Ammon's horn (tissue), 1 donor: ENCODE measurements around the gene TNRC18.
A peak's percentile ranks its signal among the peaks of the same experiment; 100 is the strongest.

Experiments
- DNase-seq: peaks from one replicate; pipeline ENCODE4 v3.0.0-alpha.2; 2016; ENCODE audit warnings: low spot score

Gene TNRC18

DNA sequence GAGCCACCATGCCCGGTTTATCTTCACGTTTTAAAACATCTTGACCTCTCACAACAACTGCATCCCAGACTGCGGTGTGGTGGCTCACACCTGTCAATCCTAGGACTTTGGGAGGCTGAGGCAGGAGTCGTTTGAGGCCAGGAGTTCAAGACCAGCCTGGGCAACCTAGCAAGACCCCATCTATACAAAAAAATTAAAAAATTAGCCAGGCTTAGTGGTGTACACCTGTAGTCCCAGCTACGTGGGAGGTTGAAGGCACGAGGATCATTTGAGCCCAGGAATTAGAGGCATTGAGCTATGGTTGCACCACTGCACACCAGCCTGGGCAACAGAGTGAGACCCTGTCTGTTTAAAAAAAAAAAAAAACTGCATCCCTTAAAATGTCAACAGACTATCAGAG, 20.2 kb downstream of the TNRC18 start:
- no peak for DNase-seq

DNA sequence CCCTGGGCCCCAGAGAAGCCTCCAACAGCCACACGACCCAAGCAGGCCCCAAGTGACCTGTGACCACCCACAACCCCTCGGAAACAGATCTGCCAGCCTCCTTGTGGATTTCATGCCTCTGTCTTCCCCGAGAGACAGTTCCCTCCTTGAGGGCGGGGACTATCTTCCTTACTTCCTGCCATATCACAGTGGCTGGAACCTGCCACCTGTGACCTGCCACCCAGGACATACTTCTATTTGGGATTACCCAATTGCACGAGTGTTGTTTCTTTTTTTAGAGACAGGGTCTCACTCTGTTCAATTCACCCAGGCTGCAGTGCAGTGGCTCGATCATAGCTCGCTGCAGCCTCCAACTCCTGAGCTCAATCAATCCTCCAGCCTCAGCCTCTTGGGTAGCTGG, 25.9 kb downstream of the TNRC18 start:
- DNase-seq = no peak

DNA sequence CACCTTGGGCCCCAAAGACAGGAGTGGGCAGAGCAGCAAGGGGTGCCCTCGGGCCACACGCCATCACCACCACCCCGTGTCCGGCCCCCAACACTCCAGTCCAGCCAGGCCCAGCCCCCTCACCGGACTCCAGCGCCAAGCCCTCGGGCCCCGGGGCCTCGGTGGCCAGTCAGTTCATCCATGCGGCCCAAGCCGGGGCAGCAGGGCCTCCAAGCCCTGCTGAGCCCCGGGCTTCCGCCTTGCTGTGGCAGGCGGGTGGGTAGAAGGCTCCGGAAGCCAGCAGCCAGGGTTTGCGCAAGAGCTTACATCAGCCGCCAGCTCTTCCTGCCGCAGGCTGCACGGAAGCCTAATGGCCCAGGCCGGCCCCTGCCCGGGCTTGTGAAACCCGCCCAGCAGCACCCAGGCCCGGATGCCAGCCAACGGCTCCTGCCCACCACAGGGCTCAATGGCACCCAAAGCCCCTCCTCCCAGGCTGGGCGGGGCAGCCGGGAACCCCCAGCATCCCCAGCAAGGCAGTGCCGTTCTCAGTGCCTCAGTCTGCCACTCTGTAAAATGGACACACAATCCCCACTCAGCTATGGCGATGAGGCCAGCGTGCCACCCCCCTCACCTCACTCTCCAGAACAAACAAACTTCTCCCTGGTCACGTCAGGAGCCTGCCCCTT, 26.5 kb downstream of the TNRC18 start:
- peak; percentile 84 for DNase-seq

DNA sequence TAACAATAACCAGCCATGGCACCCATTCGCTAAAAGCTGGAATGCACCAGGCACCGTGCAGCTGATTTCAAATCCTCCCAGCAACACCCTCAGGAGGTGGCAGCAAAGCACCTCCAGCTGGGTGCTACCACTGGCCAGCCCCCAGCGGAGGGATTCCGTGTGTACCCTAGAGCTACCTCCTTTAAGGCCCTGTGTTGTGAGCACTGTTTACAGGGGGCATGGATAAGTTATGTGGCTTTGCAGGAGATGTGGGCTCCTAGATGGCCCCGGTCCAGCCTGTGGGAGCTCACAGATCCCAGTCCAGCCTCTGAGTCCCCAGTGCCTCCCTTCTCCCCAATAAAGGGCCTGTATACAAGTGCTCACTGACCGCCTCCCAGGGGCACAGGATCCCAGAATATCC, 27.1 kb downstream of the TNRC18 start:
- peak; percentile 52 for DNase-seq

DNA sequence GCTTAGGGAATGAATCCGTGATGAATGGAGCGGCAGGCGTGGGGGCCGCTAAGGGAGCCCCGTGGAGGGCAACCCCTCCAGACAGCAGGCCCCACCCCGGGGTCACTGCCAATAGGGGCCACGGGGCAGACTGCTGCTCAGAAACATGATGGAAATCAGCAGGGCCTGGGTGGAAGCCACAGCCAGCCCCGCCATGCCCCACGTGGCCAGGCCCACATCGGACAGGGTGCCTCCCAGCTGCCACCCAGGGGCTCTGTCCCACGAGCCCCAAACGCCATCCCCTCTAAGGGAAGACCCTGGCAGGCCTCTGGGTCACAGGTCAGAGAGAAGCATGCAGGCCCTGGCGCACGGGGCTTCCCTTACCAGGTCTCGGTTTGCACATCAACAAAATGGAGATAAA, 28.4 kb downstream of the TNRC18 start:
- DNase-seq = no peak

DNA sequence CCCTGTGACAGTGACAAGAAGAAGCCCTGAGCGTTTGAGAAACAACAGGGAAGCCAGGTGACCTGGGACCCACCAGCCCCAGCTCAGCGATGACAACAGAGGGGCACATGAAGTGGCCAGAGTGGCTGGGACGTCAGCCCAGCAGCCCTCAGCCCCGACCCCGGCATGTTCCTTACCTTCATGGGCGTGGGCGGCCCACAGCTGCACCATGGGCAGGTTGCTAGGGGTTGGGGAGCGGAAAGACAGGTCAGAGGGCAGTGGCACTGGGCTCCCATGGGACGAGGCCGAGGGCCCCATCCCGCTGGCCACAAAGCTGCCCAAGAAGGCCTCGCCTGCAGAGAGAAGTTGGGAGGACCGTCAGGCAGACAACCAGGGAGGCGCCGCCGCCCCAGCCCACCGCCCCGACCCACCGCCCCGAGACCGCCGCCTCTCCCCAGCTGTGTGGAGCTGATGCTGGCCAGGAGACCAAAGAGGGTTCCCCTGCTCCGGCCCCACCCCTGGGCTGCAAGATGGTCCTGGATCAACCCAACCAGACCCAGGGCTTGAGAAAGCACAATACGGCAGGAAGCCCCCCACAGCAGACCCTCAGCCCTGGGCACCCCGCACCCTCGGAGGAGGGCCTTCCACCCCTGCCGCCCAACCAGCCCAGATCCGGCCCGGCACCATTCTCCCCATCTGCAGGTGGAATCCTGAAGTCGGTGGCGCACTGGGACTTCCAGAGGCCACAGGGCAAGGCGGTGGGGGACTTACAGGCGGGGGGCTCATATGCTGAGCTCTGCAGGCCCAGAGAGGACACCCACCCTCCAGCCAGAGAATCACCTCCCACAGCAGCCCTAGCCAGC, 29.1 kb downstream of the TNRC18 start:
- no peak for DNase-seq

DNA sequence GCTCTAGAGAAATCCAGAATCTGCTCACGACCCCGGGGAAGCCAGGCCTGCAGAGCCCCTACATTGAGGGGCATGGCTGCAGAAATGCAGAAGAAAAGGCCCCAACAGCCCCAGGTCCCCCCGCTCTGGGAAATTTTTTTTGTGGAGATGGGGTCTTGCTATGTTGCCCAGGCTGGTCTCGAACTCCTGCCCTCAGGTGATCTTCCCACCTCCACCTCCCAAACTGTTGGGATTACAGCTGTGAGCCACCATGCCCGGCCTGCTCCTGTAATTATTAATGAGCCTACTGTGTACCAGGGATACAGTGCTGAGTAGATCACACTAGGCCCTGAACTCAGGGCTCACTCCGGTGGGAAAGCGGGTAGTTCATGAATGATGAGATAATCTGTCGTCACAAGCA, 29.9 kb downstream of the TNRC18 start:
- DNase-seq = no peak

DNA sequence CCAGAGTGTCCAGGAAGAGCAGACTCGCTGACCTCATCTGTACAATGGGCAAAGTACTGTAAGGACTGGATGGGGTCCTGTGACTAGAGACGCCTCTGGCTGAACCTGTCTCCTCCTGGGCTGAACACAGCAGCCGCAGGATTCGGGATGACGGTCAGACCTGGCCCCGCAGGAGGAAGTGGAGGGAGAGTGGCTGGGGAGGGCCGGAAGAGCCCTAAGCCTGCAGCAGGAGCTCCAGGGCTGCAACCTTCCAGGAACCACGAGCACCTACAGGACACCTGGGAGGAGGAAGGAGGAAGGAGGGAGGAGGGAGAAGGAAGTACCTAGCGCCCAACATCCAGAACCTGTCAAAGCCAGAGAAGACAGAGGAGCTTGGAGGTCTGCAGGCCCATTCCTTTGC, 30.3 kb downstream of the TNRC18 start:
- DNase-seq = no peak

DNA sequence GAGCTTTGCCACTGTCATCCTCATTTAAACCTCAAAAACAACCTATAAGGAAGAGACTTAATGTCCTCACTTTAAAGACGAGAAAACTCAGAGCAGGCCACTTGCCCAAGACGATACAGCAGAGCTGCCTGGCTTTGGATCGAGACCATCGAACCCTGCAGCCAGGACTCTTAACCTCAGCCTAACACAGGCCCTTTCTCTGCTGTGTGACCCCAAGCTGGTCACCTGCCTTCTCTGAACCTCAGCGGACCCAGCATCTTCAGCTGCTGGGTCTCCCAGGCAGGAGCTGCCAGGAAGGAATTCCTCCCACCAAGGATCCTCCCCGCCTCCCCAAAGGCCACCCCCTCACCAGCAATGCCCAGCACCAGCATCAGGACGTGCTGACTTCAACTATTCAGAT, 32.7 kb downstream of the TNRC18 start:
- no peak for DNase-seq

DNA sequence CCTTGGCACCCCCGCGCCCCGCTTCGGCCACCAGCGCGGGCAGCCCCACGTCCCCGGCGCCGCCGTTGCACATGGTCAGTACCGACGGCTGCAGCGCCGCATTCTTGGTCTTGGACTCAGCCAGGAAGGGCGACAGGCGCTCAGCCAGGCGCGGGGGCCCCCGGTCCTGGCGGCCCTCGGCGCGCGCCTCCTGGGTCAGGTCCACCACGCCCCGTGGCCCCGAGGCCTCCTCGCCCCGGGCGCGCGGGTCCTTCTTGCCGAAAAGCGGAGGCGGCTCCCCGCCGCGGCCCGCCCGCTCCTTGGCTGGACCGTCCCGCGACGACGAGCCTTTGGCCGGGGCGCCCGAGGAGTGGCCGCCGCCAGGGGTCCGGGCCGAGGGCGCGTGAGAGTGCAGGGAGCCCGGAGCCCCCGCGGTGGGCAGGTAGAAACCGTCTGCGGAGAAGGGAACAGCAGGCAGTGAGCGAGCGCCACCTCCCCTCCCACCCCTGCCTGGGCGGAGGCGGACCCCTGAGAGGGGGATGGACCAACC, 34.7 kb downstream of the TNRC18 start:
- DNase-seq = no peak

DNA sequence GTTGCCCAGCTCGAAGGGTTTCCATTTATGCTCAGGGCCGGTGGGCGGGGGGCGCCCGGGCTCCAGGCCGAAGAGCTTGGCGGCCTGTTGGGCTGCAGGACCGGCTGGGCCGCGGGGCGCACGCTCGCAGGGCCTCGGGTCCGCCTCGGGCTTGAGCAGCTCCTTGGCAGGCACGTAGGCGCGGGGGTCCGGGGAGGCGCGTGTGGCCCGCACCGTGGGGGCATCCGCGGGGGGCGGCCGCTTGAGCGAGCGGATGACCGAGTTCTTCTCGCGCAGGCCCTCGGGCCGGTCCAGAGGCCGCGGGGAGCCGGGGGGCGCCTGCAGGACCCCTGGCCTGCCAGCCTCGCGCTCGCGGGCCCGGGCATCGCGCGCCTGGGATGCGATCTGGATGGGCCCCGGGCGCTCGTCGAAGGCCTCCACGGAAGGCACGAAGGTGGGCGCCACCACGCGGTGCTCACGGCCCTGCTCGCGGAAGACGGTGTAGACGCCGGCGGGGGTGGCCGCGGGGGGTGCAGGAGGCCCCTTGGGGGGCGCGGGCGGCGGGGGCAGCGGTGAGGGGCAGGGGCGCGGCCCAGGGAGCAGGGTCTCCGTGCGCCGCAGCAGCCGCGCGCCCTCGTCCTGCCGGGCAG, 35.2 kb downstream of the TNRC18 start:
- DNase-seq = no peak

DNA sequence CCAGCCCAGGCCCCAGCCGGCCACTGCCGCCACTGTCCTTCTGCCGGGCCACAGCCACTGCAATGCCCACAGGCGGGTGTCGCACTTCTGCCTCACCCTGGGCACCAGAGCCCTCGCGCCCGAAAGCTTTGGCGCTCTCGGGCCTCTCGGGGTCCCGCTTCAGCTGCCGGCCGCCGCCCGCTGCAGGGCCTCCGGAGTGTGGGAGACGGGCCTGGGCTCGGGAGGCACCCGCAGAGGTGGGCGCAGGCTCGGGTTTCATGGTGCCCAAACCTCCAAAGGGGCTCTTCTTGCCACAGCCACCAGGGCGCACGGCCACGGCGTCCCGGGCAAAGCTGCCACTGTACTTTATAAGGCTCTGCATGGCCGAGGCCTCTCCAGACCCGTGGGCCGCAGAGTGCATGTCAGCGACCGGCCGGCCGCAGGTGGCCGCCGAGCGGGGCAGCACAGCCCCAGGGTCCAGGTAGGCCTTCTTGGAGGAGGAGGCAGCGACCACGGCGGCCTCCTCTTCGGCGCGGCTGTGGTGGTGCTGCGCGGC, 35.9 kb downstream of the TNRC18 start:
- no peak for DNase-seq

DNA sequence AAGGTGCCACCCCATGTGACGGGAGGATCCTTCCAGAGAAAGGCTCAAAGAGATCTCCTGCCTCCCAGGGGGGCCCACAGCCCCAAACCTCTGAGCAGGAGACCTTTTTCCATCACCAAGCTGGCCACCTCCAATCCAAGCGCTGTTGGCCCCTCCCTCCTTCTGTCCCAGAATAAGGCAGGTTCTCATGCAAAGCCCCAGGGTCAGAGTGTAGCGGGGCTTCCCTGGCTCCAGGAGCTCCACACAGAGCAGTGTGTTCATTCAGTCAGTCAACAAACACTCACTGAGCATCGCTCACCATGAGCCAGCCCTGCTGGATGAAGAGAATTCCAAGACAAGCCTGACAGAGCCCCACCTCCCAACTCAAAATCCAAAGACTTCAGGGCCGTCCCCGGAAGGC, 39.0 kb downstream of the TNRC18 start:
- no peak for DNase-seq

DNA sequence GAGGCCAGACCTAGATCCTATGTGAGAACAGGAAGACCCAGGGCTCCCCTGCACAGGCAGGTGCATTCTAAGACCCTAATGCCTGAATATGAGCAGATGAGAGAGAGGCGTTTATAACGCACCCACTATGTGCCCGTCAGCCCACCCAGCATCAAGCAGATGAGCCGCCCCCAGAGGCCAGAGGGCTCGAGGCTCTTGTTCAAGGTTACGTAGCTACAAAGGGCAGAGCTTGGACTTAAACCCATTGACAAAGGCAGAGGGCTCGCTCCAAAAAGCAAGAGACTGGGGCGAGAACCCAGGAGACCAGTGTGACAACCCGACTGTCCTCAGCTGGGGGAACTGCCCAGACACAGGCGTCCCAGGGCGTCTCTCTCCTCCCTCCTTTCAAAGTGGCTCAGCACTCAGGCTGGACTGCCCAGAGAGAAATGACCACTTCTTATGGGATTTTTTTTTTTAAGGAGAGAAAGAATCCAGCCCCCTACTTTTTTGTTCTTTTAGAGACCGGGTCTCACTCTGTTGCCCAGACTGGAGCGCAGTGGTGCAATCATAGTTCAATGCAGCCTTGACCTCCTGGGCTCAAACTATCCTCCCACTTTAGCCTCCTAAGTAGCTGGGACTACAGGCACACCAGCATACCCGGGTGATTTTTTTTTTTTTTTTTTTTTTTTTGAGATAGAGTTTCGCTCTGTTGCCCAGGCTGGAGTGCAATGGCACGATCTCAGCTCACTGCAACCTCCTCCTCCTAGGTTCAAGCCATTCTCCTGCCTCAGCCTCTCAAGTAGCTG, 40.1 kb downstream of the TNRC18 start:
- no peak for DNase-seq

DNA sequence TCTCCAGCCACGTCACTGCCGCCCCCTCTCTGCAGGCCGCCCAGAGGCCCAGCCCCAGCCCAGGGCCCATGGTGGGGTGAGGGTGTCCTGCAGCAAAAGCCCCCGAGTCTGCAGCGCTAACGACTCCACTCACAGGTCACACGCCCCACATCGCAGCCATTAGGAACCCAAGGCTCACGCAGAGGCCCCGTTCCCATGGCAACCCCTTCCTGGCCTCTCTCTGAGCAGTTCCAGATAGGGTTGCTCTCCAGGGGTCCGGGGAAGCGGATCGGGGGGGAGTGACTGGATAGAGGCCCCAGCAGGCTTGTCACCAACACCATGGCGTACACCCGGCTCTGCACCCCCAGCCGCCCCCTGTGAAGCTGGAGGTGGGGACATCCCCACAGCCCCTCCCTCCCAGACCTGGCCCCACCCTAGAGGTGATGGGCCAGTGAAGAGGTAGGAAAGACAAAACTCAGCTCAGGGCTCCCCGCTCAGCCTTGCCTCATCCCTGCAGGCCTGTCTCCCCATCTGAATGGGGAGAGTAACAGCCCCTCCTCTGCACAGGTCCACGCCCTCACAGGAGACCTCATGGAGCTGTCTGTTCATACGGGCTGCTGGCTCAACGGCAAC, 41.2 kb downstream of the TNRC18 start:
- peak; percentile 45 for DNase-seq

DNA sequence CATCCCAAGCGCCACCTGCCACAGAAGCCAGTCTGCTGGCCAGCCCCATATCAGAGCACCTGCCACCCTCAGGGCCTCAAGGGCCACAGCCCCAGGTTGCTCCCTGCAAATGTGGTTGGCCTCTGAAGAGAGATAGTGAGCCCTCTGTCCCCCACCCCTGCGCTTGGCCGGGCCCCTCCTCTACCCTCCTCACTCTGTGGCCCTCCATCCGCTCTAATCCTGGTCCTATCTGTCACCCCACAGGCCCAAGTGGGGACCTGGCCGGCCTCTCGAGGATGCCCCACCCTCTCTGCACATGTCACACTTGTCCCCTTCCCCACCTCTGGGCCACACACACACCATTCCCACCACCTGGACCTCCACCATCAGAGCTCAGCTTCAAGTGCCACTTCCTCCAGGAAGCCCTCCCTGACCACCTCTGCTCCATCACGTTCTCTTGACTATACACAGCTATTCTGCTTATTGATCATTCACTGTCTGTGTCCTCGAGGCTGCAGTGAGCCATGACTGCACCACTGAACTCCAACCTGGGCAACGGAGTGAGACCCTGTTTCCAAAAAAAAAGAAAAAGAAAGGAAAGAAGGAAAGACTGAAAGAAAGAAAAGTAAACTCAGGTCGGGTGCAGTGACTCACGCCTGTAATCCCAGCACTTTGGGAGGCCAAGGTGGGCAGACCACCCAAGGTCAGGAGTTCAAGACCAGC, 42.4 kb downstream of the TNRC18 start:
- no peak for DNase-seq

DNA sequence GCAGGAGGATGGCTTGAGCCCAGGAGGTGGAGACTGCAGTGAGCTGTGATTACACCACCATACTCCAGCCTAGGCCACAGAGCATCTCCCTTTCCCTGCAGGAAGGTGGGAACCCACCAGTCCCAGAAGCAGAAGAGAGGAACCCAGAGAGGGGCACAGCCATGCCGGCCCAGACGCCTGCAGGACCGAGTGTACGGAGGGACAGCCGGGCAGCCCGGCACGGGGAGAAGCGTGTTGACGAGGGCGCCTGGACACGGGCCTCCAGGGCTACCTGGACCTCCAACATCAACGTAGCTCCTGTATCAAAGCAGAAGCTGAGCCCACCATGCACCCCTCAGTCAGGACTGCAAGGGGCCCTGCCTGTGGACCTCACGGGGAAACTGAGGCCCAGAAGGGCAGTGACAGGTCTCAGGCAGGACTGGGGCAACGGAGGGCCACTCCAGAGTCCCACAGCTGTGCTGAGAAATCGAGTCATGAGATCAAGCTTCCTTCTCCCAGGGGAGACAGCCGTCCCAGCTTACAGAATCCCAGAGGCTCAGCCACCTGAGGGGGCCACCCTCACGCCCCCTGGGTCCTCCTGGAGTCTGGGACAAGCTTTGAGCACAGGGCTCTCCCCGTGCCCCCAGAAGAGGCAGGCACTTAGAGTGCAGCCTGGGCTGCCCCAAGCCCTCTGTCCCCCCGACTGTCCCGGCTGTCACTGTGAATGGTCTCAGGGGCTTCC, 43.1 kb downstream of the TNRC18 start:
- DNase-seq = no peak

DNA sequence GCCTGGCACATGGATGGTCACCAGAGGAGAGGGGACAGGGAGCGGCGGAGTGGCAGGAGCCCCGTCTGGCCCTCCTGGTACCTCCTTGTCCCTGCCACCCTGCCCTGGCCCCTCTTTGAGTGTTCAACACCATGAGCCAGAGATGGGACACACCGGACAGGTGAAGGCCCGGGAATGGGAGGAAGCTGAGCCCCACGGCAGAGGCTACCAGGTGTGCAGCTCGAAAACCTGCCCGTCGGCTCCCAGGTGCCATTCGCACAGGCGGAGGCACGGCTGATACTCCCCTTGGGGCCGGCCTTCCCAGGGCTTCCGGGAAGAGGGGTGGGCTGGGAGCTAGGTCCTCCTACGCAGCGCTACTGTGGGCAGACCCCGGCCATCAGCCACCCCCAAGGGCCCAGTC, 44.1 kb downstream of the TNRC18 start:
- DNase-seq = no peak

DNA sequence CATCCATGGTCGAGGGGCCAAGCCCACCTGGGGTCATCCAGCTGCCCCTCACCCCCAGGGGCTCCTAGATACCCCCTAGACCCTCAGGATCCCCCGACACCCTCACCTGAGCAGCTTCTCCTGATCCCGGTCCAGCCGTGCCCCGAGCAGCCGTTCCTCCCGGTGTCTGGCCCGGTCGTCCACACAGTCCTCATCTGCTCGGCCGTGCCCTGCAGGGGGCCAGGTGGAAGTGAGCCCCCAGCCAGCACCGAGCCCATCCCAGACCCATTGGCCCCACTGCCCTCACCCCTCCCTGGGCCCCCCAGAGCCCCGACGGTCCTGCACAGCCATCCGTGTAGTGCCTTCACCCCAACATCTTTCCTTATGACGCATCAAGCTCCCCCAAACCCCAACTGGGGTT, 45.8 kb downstream of the TNRC18 start:
- DNase-seq = no peak

DNA sequence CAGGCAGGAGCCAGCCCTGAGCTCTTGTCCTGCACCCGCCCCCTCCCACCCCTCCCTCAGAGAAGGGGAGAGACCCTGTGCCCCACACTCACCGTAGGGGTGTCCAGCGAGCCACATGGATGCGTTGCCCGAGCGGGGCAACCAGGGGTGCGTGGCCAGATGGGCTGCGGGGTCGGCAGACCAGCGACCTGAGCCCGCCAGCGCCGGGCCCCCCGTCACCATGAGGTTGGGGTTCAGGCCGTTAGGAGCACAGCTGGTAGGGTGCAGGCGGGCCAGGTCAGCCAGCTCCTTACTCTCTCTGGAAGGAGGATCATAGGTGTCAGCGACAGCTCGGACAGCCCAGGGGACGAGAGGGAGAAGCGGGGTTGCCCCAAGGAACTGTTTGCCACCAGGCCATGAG, 46.4 kb downstream of the TNRC18 start:
- no peak for DNase-seq
